Hindlimb muscle (tissue), 1 donor: ENCODE measurements around the gene VPS13D. TPM values are rescaled to one million over a fixed set of nuclear protein-coding genes. Genes with fewer than 3 reads are reported as not detected.

Experiments used
- DNase-seq: peaks from one replicate; pipeline ENCODE4 v3.0.0-alpha.2; 2013
- polyA plus RNA-seq: library from polyadenylated mRNA; unstranded; fragments of 120-200 nt; gene quantifications from one replicate; pipeline ENCODE4 v1.2.1, GENCODE V29; 2013; ENCODE audit not compliant: insufficient read length

VPS13D gene
- polyA plus RNA-seq, 1 donor: 17.8 TPM

- DNase-seq: no peak
Observed at GRCh38 chr1:12232221-12232620, 2.4 kb downstream of the VPS13D start.

DNA sequence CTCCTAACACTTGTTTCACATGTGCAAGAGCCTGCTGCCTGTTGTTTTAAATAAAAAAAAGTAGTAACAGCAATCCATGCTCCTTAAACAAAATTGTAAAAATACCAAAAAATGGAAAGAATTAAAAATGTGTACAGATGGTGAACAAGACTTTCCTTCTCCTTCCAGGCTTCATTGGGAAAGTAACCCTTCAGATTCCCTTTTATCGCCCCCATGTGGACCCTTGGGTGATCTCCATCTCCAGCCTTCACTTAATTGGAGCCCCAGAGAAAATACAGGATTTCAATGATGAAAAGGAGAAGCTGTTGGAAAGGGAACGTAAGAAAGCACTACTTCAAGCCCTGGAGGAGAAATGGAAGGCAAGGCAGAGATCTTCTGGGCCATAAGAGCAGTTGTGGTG lies 14.2 kb downstream of the VPS13D start:
- no peak for DNase-seq

DNA sequence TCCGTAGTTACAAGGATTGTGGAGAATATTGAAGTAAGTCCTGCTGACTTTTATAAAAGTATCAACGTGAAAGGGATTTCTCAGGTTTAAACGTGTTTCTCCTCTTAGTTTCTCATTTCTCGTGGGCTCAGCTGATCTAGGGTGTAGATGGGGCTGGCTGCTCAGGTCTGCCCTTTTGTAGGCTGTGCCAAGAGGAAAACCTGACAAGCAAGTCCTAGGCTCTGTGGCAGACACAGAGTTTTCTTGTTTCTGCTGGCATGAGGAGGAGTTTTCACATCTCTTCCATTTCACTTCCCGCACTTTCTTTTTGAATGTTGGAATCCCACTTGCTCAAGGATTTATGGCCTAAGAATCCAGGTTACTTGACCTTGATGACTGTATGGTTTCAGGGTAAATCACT lies 14.8 kb downstream of the VPS13D start:
- no peak for DNase-seq

DNA sequence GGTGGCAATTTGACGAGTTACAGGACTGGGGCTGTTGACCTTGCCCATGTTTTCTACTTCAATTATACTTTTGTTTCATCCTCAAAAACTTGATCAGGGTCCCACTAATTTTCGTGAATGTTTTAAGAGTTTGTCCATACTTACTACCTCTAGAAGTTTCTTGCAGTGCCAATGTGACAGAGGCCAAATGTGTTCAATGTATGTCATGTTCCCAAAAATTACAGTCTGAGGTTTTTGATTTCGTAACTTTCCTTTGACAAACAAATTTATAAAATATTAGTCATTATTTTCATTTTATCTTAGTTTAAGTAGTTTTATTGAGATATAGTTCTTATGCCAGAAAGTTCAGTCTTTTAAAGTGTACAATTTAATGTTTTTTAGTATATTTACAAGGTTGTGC lies 15.3 kb downstream of the VPS13D start:
- DNase-seq: no peak

- no peak for DNase-seq
Observed at GRCh38 chr1:12245733-12246132, 15.9 kb downstream of the VPS13D start.

- DNase-seq: no peak
Observed at GRCh38 chr1:12246584-12246983, 16.8 kb downstream of the VPS13D start.

DNA sequence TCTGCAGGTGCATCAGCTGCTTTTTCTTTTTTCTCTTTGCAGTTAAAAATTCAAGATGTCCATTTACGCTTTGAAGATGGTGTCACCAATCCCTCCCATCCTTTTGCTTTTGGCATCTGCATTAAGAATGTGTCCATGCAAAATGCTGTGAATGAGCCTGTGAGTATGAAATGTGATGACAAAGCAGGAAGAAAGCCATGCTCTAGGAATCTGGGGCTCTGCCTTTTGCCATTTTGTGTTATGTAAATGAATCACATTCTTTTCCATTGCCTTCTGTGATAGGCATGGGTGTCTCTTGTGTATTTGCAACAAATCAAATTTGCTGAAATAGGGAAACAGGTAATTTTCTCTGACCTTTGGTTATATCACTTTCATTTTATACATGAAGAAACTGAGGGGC lies 19.4 kb downstream of the VPS13D start:
- no peak for DNase-seq

- no peak for DNase-seq
Observed at GRCh38 chr1:12249748-12250147, 19.9 kb downstream of the VPS13D start.

- DNase-seq: no peak
Observed at GRCh38 chr1:12251442-12251841, 21.6 kb downstream of the VPS13D start.

- DNase-seq: no peak
Observed at GRCh38 chr1:12255913-12256312, 26.1 kb downstream of the VPS13D start.

- DNase-seq: no peak
Observed at GRCh38 chr1:12258272-12258671, 28.4 kb downstream of the VPS13D start.

GRCh38 chr1:12269351-12269750 lies 39.5 kb downstream of the VPS13D start:
- DNase-seq: no peak

DNA sequence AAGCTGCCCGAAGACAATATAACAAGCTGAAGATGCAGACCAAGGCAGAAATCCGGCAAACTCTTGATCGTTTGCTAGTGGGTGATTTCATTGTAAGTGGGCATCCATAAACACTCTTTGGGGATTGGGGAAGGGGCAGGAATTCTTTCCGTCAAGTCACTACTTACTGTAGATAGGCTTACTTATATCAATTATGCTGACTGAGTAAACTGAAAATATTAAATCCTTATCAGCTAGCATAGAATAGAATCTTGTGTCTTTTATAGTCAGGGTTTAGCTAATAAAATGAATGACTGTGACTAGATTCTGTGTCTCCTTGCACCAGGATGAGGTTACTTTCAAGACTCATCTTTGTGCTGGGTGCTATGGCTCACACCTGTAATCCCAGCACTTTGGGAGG lies 41.2 kb downstream of the VPS13D start:
- DNase-seq: no peak

- no peak for DNase-seq
Observed at GRCh38 chr1:12272770-12273169, 42.9 kb downstream of the VPS13D start.

DNA sequence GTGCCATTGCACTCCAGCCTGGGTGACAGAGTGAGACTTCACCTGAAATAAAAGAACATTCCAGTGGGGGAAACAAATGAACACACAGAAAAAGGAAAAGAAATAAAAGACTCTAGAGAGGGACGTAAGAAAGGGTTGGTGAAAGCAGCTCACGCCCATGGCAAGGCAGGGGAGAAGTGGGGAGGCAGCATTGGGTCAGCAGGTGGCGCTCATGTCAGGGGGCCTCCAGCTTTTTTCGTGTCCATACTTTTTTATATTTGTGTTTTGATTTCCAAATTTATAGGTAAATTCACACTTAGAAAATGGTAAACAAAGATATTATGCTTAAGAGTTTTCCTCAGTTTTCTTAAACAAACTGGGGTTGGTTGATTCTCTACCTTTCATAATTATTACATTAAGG lies 45.5 kb downstream of the VPS13D start:
- DNase-seq: peak; percentile 9

DNA sequence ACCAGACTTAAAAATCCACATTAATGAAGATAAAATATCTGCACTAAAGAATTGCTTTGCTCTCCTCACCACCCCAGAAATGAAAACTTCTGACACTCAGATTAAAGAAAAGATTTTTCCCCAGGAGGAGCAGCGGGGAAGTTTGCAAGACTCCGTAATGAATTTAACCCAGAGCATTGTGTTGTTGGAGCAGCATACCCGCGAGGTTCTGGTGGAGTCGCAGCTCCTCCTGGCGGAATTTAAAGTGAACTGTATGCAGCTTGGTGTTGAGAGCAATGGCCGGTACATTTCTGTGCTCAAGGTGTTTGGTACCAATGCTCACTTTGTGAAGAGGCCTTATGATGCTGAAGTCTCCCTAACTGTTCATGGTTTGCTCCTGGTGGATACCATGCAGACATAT lies 46.4 kb downstream of the VPS13D start:
- peak; percentile 8 for DNase-seq

DNA sequence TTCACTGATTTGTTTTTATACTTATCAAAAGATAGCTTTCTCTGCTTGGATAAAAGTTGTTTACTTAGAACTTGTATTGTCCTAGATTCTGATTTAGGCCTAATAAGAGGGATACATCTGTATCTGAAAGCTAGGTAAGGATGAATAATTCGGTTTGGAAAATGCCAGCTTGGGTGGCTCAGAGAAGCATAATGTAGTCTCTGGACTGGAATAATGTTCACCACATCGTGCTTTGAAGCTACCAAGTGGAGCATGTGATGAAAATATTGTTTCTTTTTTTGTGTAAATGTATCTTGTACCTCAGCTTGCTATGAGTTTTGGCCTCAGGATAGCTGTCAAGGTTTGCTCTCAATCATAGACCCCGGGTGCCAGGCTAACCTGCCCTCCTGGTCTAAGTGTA lies 49.2 kb downstream of the VPS13D start:
- no peak for DNase-seq

DNA sequence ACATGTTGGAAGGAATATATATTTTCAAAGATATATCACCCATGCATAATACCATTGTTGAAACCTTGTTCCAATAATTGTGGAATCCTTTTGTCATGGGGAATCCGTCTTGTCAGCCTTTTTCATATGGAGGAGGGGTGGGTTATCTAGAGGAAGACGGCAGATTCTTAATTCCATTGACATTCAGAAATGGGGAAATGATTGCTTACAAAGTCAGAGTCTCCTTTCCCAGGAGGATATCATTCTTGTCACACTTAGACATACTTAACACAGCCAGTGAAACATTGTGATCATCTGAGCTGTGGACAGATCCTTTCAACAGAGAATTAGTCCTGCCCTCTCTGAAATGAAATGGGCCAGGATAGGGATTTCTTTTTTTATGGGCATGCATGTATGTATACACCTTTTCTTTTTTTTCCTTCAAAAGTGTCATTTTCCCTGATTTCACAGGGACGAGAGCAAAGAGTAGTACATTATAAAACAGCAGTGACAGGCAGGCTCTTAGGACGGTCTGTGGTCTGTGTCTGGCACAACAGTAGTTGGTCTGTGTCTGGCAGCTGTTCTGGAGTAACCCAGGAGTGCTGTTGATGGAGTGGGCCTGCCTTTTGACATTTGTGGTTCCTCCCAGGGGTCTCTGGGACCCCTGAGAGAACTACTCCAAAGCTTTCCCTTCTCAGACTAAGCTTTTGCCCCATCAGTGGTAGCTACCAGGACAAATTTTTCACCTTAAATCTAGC lies 50.1 kb downstream of the VPS13D start:
- DNase-seq: no peak

- no peak for DNase-seq
Observed at GRCh38 chr1:12282142-12282541, 52.3 kb downstream of the VPS13D start.

DNA sequence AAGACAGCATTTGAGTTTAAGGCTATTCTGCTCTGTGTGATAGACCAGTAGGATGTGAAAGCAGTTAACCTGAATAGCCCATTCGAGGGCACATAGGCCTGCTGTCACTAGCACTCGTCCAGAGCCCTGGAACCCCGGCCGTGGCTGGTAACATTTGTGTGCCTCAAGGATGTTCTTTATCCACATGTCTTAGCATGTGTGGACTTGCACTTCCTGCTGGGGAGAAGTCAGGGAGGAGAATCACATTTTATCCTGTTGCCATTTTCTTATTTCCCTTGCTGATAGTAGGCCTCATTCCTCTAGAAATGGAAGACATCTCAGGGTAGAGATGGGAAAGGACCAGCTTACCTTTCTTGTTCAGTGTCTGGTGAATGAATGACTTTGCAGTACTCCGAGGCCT lies 54.7 kb downstream of the VPS13D start:
- no peak for DNase-seq

GRCh38 chr1:12285496-12286143 lies 55.8 kb downstream of the VPS13D start:
- DNase-seq: no peak

DNA sequence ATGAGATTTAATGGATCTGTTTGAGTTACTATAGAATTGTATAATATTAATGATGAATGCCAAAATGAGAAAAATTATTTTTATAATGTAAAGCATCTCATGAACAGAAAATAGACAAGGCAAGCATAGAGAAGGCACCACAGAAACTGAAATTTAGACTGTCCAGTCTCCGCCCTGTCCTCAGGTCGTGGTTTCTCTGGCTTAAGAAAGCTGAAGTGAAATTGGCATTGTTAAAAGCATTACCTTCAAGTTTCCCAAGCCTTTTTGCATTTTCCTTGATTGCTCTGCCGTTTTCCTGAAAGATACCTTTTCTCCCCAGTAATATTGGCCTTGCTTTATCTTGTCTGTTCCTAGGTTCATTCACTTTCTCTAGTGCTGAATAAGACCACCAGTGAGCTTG lies 58.0 kb downstream of the VPS13D start:
- DNase-seq: no peak

GRCh38 chr1:12290828-12291227 lies 61.0 kb downstream of the VPS13D start:
- no peak for DNase-seq

GRCh38 chr1:12293416-12293815 lies 63.6 kb downstream of the VPS13D start:
- DNase-seq: no peak

DNA sequence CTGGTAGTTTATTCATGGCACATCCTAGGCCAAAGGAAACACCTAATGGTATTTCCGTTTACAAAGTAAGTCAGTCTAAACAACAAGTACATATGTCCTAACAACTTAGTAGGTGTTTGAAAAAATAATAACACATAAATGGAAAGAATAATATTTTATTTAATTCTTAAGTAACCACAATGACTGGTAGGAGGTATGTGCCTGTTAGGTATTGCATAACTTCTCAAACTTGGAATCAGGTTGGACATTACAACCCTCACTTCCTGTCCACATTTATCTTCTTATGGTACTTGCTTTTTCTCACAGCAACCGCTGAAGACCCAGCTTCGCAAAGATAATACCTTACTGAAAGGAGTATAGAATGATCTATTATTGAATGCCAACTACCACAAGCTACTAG lies 64.2 kb downstream of the VPS13D start:
- DNase-seq: no peak
